ENCODE results near the gene LAMC1. TPM values are rescaled to one million over a fixed set of nuclear protein-coding genes. Genes with fewer than 3 reads are reported as not detected.
A peak's percentile ranks its signal among the peaks of the same experiment; 100 is the strongest.

LAMC1 gene
- total RNA-seq, 1 donor from 2014 or later = 162 TPM

DNA sequence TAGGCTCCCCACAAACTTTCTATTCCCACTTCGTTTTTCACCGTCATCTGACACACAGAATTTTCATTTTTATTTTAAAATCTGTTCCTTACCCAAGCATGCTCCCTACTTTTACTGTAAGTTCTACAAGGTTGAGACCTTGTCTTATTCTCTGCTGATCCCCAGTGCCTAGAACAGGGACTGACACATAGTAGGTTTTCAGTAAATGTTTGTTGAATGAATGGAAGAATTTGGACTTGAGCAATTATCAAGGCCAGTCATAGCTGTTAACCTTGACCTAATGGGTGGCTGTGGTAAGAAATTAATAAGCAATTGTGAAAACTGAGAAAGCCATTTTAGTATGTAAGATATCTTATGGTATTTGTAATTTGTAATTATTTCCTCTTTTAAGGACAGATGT, 71.1 kb downstream of the LAMC1 start:
- H3K4me3 ChIP-seq (ENCODE audit: low read depth, low read length) = no peak overlapping the region
- no peak for DNase-seq (ENCODE audit: low read depth)
- TF ChIP-seq, protein P1, sequence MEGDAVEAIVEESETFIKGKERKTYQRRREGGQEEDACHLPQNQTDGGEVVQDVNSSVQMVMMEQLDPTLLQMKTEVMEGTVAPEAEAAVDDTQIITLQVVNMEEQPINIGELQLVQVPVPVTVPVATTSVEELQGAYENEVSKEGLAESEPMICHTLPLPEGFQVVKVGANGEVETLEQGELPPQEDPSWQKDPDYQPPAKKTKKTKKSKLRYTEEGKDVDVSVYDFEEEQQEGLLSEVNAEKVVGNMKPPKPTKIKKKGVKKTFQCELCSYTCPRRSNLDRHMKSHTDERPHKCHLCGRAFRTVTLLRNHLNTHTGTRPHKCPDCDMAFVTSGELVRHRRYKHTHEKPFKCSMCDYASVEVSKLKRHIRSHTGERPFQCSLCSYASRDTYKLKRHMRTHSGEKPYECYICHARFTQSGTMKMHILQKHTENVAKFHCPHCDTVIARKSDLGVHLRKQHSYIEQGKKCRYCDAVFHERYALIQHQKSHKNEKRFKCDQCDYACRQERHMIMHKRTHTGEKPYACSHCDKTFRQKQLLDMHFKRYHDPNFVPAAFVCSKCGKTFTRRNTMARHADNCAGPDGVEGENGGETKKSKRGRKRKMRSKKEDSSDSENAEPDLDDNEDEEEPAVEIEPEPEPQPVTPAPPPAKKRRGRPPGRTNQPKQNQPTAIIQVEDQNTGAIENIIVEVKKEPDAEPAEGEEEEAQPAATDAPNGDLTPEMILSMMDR (conservative IDR thresholded peaks at IDR 0.05; ENCODE audit: low read depth, low read length) = no peak

DNA sequence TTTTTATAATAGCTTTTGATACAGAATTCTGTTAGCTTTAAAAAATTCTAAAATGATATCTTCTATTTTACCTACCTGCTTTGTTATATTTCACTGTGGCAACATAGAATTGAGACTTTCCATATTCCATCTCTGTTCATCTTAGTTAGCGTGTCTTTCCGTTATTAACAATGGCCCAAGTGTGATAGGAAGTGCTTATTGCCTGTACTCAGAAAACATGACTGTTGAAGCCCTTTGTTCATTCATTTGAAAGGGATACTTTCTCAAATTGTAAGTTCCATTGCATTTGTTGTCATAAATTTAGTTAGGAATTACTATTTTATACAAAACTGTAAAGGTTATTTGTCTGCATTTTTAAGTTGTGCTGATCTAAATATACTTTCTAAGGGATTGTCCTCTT, 73.1 kb downstream of the LAMC1 start:
- no peak for DNase-seq (ENCODE audit: low read depth)
- TF ChIP-seq, protein P1 (conservative IDR thresholded peaks at IDR 0.05; ENCODE audit: low read depth, low read length) = no peak

DNA sequence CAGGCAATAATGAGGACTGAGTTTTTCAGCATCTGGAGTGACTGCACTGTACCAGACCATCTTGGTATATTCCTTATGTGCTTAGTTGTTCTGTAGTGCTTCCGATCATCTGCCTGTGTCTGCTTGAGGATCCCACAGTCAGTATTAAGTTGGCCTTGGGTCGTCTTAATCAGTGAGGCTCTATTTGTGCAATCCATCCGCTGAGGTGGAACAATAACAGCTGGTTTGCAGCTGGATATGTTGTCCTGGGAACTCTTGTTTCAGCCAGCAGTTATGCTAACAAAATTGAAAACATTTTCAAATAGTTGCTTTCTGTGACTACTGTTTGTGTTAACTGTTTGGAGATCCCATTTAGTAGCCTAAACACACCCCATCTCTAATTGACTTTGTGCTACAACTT, 73.7 kb downstream of the LAMC1 start:
- H3K4me3 ChIP-seq (ENCODE audit: low read depth, low read length) = no peak overlapping the region
- TF ChIP-seq, protein P1 (conservative IDR thresholded peaks at IDR 0.05; ENCODE audit: low read depth, low read length) = no peak
- no peak for DNase-seq (ENCODE audit: low read depth)

More for the DNA sequence above, 73.1 kb downstream of the LAMC1 start:
- H3K4me3 ChIP-seq (ENCODE audit: low read depth, low read length) = no peak overlapping the region

DNA sequence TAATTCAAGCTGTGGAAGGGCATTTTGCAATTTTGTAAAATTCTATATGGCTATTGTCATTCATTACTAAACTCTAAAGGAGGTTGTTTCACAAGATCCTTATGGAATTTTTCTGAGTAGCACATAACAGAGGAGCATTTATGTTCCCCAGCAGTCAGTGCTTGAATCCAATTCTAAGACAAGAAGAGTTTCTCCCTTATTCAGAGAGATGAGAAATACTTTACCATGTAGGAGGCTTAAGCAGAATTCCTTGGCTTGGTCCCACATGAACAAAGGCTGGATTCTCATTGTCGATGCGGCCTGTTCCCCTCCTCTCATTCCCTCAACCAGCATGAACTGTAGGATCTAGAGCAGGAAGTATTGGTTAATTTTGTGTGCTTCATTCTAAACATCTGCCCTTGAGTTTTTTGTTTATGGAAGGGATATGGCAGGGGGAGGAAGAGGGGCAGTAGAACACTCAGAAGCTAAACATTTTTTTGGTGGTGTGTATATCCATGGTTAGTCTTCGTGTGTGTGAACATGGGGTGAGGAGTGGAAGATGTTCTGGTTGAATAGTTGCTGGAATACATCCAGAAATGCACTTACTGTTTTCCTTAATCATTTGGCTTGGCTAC, 74.3 kb downstream of the LAMC1 start:
- DNase-seq (ENCODE audit: low read depth) = peak; percentile 40
- no peak overlapping the region for H3K4me3 ChIP-seq (ENCODE audit: low read depth, low read length)
- TF ChIP-seq, protein P1 (conservative IDR thresholded peaks at IDR 0.05; ENCODE audit: low read depth, low read length) = no peak

DNA sequence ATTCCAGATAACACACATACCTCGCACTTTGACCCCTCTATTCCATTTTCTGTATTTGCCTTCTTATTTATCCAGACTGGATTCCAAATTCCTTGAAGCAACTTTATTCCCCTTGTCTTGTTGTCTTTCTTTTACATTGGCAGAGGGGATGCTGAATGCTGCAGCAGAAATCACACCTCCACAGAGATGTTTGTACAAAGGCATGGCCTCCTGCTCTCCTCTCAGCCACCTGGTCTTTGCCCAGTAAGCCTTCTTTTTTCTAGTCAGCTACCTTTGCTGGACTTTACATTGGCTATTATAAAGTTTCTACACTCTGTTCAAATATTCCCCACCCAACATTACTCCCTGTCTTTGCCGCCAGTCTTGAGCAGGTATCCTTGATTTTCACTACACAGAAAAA, 75.1 kb downstream of the LAMC1 start:
- TF ChIP-seq, protein P1 (conservative IDR thresholded peaks at IDR 0.05; ENCODE audit: low read depth, low read length) = no peak
- H3K4me3 ChIP-seq (ENCODE audit: low read depth, low read length) = no peak overlapping the region
- DNase-seq (ENCODE audit: low read depth) = no peak

DNA sequence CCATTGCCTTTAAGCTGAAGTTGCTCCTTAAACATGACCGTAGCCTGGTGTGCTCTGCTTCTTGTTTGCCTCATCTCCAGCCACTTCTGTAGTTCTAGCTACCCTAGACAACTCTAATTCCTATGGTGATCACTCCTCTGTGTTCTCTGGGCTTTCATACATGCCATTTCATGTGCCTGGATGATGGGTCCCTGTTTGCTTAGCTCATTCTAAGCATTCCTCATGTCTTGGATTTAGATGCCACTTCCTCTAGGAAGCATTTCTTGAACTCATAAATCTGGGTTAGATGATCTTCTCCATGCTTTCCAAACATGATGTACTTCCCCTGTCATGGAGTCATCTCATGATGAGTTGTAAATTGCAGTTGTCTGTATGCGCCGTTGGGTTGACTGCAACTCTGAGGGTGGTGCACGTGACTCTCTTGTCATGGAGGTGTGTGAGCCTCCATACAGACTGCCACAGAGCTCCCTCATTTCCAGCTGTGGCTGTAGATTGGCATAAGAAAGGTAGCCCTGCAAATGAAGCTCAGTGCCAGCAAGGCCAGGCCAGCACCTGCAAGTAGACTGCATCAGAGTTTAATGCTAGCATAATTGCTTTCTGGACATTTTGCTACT, 77.2 kb downstream of the LAMC1 start:
- TF ChIP-seq, protein P1 (conservative IDR thresholded peaks at IDR 0.05; ENCODE audit: low read depth, low read length) = no peak
- no peak for DNase-seq (ENCODE audit: low read depth)
- no peak overlapping the region for H3K4me3 ChIP-seq (ENCODE audit: low read depth, low read length)

DNA sequence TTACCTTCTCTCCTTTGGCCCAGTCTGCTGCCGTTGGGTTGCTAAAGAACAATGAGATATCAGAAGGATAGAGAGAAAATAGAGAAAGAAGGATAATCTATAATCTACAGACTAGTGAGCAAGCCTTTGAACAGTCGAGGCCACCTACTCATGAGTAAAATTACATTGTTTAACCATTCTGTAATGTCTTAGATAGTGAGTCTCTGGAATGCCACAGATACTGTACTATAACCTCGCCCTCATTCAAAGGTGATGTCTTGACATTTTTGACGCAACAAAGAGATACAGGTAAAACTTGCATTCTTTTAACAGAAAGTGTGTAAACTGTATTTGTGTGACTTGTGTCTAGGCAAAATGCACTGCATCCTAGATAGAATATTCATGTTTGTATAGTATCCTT, 77.9 kb downstream of the LAMC1 start:
- no peak overlapping the region for H3K4me3 ChIP-seq (ENCODE audit: low read depth, low read length)
- no peak for DNase-seq (ENCODE audit: low read depth)
- TF ChIP-seq, protein P1 (conservative IDR thresholded peaks at IDR 0.05; ENCODE audit: low read depth, low read length) = no peak
